Femur (tissue), 1 donor: Measurements from ENCODE around the gene CEL.
"Not testable (repeated sequence)": the region's sequence is repeated elsewhere in the genome, so short reads cannot be mapped to it uniquely, and the experiment has no call there.

Experiments
- DNase-seq: peaks from one replicate; pipeline ENCODE4 v3.0.0-alpha.2; 2017

Gene CEL

DNA sequence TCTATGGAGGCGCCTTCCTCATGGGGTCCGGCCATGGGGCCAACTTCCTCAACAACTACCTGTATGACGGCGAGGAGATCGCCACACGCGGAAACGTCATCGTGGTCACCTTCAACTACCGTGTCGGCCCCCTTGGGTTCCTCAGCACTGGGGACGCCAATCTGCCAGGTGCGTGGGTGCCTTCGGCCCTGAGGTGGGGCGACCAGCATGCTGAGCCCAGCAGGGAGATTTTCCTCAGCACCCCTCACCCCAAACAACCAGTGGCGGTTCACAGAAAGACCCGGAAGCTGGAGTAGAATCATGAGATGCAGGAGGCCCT, 3.2 kb downstream of the CEL start:
- DNase-seq: no peak

- no peak for DNase-seq
Observed at GRCh38 chr9:133066181-133066983, 4.6 kb downstream of the CEL start.

GRCh38 chr9:133067006-133067405, 5.2 kb downstream of the CEL start:
- DNase-seq: no peak

DNA sequence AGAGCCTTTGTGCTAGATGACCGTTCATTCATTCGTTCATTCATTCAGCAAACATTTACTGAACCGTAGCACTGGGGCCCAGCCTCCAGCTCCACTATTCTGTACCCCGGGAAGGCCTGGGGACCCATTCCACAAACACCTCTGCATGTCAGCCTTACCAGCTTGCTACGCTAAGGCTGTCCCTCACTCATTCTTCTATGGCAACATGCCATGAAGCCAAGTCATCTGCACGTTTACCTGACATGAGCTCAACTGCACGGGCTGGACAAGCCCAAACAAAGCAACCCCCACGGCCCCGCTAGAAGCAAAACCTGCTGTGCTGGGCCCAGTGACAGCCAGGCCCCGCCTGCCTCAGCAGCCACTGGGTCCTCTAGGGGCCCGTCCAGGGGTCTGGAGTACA, 6.0 kb downstream of the CEL start:
- no peak for DNase-seq

DNA sequence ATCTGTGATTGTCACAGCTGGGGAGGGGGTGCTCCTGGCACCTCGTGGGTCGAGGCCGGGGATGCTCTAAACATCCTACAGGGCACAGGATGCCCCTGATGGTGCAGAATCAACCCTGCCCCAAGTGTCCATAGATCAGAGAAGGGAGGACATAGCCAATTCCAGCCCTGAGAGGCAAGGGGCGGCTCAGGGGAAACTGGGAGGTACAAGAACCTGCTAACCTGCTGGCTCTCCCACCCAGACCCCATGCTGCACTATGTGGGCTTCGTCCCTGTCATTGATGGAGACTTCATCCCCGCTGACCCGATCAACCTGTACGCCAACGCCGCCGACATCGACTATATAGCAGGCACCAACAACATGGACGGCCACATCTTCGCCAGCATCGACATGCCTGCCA, 6.7 kb downstream of the CEL start:
- DNase-seq: not testable (repeated sequence)

GRCh38 chr9:133070500-133070961, 8.8 kb downstream of the CEL start:
- DNase-seq: not testable (repeated sequence)

GRCh38 chr9:133070985-133071384, 9.2 kb downstream of the CEL start:
- not testable (repeated sequence) for DNase-seq

GRCh38 chr9:133071484-133072150, 9.8 kb downstream of the CEL start:
- DNase-seq: no peak

- not testable (repeated sequence) for DNase-seq
Observed at GRCh38 chr9:133072210-133072609, 10.4 kb downstream of the CEL start.

GRCh38 chr9:133073086-133074014, 11.6 kb downstream of the CEL start:
- DNase-seq: no peak

DNA sequence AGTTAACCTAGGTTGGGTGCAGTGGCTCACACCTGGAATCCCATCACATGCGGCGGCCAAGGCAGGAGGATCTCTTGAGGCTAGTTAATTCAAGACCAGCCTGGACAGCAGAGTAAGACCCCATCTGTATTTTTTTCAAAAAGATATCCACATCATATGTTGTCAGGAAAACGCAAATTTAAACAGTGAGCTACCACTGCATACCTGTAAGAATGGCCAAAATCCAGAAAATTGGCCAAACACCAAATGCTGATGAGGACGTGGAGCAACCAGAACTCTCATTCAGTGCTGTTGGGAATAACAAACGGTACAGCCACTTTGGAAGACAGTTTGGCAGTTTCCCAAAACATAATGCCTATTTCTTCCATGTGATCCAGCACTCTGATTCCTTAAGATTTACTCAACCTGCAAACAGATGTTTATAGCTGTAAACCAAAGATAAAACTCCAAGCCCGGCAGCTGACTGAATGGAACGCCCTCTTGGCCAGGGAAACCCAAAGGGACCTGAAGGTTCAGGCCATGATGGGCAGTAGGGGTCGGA, 12.4 kb downstream of the CEL start:
- DNase-seq: no peak

- DNase-seq: peak; percentile 31
Observed at GRCh38 chr9:133075925-133076630, 14.3 kb downstream of the CEL start.

DNA sequence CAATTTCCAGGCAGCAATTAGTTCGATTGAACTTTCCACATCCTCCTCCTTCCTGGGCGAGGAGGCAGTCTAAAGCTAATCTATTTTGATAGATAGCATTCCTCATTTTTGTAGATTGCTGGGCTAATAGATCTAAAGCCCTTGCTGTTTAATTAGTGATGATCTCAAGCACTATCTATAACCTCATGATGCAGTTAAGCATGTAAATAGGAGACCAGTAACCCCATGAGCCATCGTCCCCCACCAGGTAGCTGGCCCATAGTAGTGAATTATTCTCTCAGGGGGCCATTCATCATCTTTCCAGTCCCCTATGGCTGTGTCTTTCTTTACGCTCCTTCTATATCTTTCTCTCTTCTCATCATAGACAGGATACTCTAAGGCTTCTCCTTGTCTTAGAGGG, 14.9 kb downstream of the CEL start:
- DNase-seq: no peak

DNA sequence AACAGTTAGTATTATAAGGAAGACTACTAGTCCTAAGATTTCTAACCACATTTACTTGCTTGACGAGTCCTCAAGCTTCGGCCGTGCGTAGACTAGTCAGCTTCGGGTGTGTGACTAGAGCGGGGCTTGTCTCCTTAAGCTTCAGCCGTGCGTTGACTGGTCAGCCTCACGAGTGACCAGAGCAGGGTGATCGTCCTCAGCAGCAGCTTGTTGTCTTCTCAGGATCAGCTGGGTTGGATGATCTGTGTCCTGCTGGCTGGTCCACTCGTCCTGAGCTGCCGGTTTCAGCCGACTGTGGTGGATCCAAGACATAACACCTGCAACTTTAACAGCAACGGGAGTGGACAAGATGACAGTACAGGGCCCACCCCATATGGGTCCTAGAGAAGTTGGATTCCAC, 16.7 kb downstream of the CEL start:
- no peak for DNase-seq

DNA sequence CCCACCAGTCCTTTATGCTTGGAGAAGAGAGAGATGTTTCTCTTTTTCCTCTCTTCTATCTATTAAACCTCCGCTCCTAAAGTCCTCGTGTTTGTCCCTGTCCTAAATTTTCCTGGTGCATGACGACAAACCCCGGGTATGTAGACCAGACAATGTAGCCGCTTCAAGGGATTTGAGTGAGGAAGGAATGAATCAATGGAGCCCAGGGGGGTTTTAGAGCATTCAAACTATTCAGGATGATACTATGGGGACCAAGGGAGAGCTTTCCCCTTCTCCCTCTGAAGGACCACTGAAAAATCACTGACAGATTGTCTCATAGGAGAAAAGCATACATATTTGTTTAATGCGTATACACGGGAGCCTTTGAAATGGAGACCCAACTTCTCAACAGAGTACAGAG, 18.4 kb downstream of the CEL start:
- no peak for DNase-seq

DNA sequence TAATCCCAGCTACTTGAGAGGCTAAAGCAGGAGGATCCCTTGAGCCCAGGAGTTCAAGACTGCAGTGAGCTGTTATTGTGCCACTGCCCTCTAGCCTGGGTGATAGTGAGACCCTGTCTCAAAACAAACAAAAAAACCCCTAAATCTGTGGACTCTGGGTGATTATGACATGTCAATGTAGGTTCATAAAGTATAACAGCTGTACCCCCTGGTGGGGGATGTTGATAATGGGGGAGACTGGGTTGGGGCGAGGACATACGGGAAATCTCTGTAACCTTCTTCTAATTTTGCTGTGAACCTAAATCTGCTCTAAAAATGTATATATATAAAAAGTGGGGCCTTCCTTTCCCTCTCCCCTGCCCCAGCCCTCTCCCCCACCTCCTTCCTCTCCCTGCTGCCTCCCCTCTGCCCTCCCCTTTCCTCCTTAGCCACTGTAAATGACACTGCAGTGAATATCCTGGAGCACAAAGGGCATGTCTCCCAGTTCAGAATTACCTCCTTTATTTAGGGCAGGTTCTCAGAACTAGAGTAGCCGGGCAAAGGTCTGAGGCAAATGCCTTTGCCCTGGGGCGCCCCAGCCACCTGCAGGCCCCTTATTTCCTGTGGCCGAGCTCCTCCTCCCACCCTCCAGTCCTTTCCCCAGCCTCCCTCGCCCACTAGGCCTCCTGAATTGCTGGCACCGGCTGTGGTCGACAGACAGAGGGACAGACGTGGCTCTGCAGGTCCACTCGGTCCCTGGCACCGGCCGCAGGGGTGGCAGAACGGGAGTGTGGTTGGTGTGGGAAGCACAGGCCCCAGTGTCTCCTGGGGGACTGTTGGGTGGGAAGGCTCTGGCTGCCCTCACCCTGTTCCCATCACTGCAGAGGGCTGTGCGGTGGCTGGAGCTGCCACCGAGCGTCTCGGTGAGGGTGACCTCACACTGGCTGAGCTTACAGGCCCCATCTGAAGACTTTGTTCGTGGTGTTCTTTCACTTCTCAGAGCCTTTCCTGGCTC, 19.3 kb downstream of the CEL start:
- DNase-seq: not testable (repeated sequence)

DNA sequence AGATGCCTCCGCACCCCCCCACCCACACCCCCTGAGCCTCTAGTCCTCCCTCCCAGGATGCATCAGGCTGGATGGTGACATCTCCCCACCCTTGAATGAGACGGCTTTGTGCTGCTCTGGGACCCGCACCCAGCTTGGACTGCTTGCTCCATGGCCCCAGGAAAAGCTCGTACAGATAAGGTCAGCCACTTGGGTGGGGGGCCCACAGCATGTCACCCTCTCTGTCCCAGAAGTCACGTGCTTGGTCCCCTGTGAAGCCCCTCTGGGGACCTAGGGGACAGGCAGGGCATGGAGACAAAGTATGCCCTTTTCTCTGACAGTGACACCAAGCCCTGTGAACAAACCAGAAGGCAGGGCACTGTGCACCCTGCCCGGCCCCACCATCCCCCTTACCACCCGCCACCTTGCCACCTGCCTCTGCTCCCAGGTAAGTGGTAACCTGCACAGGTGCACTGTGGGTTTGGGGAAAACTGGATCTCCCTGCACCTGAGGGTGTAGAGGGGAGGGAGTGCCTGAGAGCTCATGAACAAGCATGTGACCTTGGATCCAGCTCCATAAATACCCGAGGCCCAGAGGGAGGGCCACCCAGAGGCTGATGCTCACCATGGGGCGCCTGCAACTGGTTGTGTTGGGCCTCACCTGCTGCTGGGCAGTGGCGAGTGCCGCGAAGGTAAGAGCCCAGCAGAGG, 20.3 kb downstream of the CEL start:
- DNase-seq: not testable (repeated sequence)

GRCh38 chr9:133083688-133084087, 21.9 kb downstream of the CEL start:
- DNase-seq: not testable (repeated sequence)

DNA sequence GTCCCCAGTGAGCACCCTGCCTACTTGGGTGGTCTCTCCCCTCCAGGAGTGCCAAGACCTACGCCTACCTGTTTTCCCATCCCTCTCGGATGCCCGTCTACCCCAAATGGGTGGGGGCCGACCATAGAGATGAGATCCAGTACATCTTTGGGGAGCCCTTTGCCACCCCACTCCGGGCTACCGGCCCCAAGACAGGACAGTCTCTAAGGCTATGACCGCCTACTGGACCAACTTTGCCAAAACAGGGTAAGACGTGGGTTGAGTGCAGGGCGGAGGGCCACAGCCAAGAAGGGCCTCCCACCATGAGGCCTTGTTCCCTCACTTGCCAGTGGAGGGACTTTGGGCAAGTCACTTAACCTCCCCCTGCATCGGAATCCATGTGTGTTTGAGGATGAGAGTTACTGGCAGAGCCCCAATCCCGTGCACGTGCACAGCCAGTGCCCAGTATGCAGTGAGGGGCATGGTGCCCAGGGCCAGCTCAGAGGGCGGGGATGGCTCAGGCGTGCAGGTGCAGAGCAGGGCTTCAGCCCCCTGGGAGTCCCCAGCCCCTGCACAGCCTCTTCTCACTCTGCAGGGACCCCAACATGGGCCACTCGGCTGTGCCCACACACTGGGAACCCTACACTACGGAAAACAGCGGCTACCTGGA, 24.6 kb downstream of the CEL start:
- DNase-seq: not testable (repeated sequence)

DNA sequence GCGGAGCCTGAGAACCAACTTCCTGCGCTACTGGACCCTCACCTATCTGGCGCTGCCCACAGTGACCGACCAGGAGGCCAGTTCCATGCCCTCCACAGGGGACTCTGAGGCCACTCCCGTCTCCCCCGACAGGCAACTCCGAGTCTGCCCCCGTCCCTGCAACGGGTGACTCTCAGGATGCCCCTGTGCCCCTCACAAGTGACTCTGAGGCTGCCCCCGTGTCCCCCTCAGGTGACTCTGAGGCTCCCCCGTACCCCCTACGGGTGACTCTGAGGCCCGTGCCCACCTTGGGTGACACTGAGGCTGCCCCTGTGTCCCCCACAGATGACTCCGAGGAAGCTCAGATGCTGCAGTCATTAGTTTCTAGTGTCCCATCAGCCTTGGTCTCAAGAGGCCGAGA, 25.1 kb downstream of the CEL start:
- no peak for DNase-seq
